A673 (cell line): ENCODE data around the gene ERGIC1.

Experiments
- CTCF ChIP-seq: fragments of 300-800, 200-600 bp; sonication (generic); conservative IDR thresholded peaks from 2 replicates; pipeline ENCODE4 v1.5.1; 2017; ENCODE audit warnings: low read depth, mild to moderate bottlenecking, antibody characterized with exemption, low read length, moderate library complexity, mixed read lengths
- EZH2 ChIP-seq: fragments of 200-600 bp; sonication (generic); IDR thresholded peaks from 2 replicates; pipeline ENCODE4 v1.6.1; 2017; ENCODE audit warnings: borderline replicate concordance, low read depth, mild to moderate bottlenecking, mixed read lengths, antibody characterized with exemption, low read length; ENCODE audit not compliant: poor library complexity, severe bottlenecking

DNA sequence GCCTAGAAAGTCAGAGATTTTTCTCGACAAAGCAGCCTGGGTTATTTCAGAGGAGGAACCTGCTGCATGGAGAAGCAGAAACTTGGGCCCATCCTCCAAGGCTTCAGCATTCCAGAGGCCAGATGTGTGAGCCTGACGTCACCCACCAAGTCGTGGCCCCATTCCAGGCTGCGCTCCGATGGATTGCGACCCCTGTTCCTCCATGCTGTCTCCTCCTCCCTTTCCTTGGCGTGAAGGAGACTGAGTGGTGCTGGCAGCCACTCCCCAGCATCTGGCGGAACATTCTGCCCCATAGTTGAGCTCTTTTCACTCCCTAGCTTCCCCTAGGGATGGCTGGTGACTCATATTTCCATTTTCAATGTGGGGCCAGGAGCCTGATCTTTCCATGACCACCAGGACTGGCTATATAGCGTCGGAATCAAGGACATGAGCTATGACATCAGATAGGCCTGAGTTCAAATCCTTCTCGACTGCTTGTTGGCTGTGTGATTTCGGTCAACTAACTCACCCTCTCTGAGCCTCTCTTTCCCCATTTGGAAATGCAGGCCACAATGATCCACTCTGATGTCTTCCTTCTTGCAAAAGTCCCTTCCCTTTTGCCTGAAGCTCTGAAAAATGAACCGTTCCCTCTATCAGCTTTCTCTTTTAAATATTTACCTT, 38.6 kb upstream of the ERGIC1 start:
- no peak for TF ChIP-seq CTCF
- no peak for TF ChIP-seq EZH2
